CD14-positive monocyte (primary cell): ENCODE results near the gene NT5DC4. TPM values are rescaled to one million over a fixed set of nuclear protein-coding genes. Genes with fewer than 3 reads are reported as not detected.
A peak's percentile ranks its signal among the peaks of the same experiment; 100 is the strongest.

Source experiments
- DNase-seq, 3 donors: peaks; one replicate each; pipeline ENCODE4 v3.0.0-alpha.2; 2011 to 2022
- H2AFZ ChIP-seq: 2 replicates; pipeline ENCODE4 v1.6.0; 2012; ENCODE audit warnings: mild to moderate bottlenecking, low read depth, low read length, inconsistent platforms; ENCODE audit not compliant: insufficient read depth, poor library complexity, severe bottlenecking
- H3K27ac ChIP-seq, 2 donors: 1 replicate in 1 of 2; 2 replicates in 1 of 2; pipeline ENCODE4 v1.5.1; 2012 to 2013; ENCODE audit warnings: low read length in 2 of 2, control low read depth in 1 of 2, inconsistent platforms in 1 of 2, low read depth in 1 of 2, mild to moderate bottlenecking in 1 of 2
- H3K27me3 ChIP-seq, 2 donors: one replicate each; pipeline versions ENCODE4 v1.6.0 to v1.6.1; 2011 to 2013; ENCODE audit warnings: low read length in 2 of 2; ENCODE audit not compliant: control insufficient read depth in 2 of 2, insufficient read depth in 2 of 2
- H3K36me3 ChIP-seq, 2 donors: replicated peaks in 1 of 2; 1 replicate in 1 of 2; 2 replicates in 1 of 2; pipeline versions ENCODE4 v1.5.1 to v1.6.1; 2012 to 2013; ENCODE audit warnings: low read length in 2 of 2, control low read depth in 1 of 2, inconsistent platforms in 1 of 2, mild to moderate bottlenecking in 1 of 2; ENCODE audit not compliant: insufficient read depth in 2 of 2, control insufficient read depth in 1 of 2
- H3K4me1 ChIP-seq, 2 donors: 1 replicate in 1 of 2; 2 replicates in 1 of 2; pipeline versions ENCODE4 v1.5.1 to v1.6.1; 2012 to 2013; ENCODE audit warnings: low read length in 2 of 2, control low read depth in 1 of 2, inconsistent platforms in 1 of 2, mild to moderate bottlenecking in 1 of 2, moderate library complexity in 1 of 2; ENCODE audit not compliant: insufficient read depth in 2 of 2, control insufficient read depth in 1 of 2
- H3K4me2 ChIP-seq: replicated peaks from 2 replicates; pipeline ENCODE3; 2012; ENCODE audit warnings: low read length, moderate library complexity, mild to moderate bottlenecking; ENCODE audit not compliant: poor library complexity, severe bottlenecking; ENCODE audit errors: extremely low read depth
- H3K4me3 ChIP-seq, 3 experiments: fragments of 200-600 bp in 1 of 3; sonication (generic) in 1 of 3; replicated peaks in 1 of 3; 1 replicate in 2 of 3; 2 replicates in 1 of 3; pipeline ENCODE4 v1.5.1; 2011 to 2013; ENCODE audit warnings: low read length in 3 of 3, mild to moderate bottlenecking in 3 of 3, control low read depth in 2 of 3, low read depth in 2 of 3, inconsistent platforms in 1 of 3, moderate library complexity in 1 of 3
- H3K79me2 ChIP-seq: 2 replicates; pipeline ENCODE4 v1.6.0; 2012; ENCODE audit warnings: mild to moderate bottlenecking, control low read depth, inconsistent platforms, low read length, moderate library complexity; ENCODE audit not compliant: insufficient read depth
- H3K9ac ChIP-seq: 2 replicates; pipeline ENCODE4 v1.6.0; 2017; ENCODE audit warnings: low read length, mild to moderate bottlenecking; ENCODE audit not compliant: insufficient read depth, poor library complexity, severe bottlenecking
- H3K9me3 ChIP-seq, 2 donors: replicated peaks in 1 of 2; 1 replicate in 1 of 2; 2 replicates in 1 of 2; pipeline versions ENCODE4 v1.5.1 to v1.6.1; 2012 to 2013; ENCODE audit warnings: low read length in 2 of 2, control low read depth in 1 of 2; ENCODE audit not compliant: control insufficient read depth in 1 of 2, insufficient read depth in 1 of 2
- H4K20me1 ChIP-seq: 2 replicates; pipeline ENCODE4 v1.6.0; 2012; ENCODE audit warnings: mild to moderate bottlenecking, low read length, control low read depth, moderate library complexity; ENCODE audit not compliant: insufficient read depth
- H3K27ac Mint-ChIP-seq, 7 donors: one replicate each; pipeline ENCODE4 v1.8.0; 2020; ENCODE audit warnings: mild to moderate bottlenecking in 7 of 7, mixed read lengths in 7 of 7, moderate library complexity in 6 of 7, inconsistent platforms in 2 of 7
- H3K27me3 Mint-ChIP-seq, 3 donors: one replicate each; pipeline ENCODE4 v1.8.0; 2021 to 2022; ENCODE audit warnings: low read depth in 3 of 3, mild to moderate bottlenecking in 3 of 3, mixed read lengths in 3 of 3, moderate library complexity in 3 of 3, inconsistent platforms in 1 of 3
- H3K36me3 Mint-ChIP-seq, 2 donors: one replicate each; pipeline ENCODE4 v1.8.0; 2020; ENCODE audit warnings: mixed read lengths in 2 of 2, inconsistent platforms in 1 of 2, mild to moderate bottlenecking in 1 of 2
- H3K4me1 Mint-ChIP-seq: one replicate; pipeline ENCODE4 v1.8.0; 2020; ENCODE audit warnings: mild to moderate bottlenecking, mixed read lengths
- H3K4me3 Mint-ChIP-seq, 2 donors: one replicate each; pipeline ENCODE4 v1.8.0; 2020; ENCODE audit warnings: mild to moderate bottlenecking in 2 of 2, mixed read lengths in 2 of 2, moderate library complexity in 1 of 2
- H3K9me3 Mint-ChIP-seq, 7 donors: one replicate each; pipeline ENCODE4 v1.8.0; 2020 to 2022; ENCODE audit warnings: mixed read lengths in 7 of 7, mild to moderate bottlenecking in 6 of 7, moderate library complexity in 6 of 7, inconsistent platforms in 2 of 7
- CTCF ChIP-seq: fragments of 200-600 bp; IDR thresholded peaks from one replicate; pipeline ENCODE4 v1.8.0; 2022; ENCODE audit warnings: antibody characterized with exemption, mild to moderate bottlenecking
- WGBS: methylation state at CpG from one replicate; pipeline ENCODE4 v1.1.5; 2013; ENCODE audit warnings: missing lambda C conversion rate; ENCODE audit not compliant: insufficient coverage; 5-methylcytosine and 5-hydroxymethylcytosine counted together
- intact Hi-C, 2 donors: fragments of 100-400 bp; cut with micrococcal nuclease; formaldehyde crosslinking; loops; one replicate each; pipeline versions ENCODE4 v1.15.0 to v1.15.1; 2023
- polyA plus RNA-seq, 3 donors: library from polyadenylated mRNA; depleted of rRNA in 1 of 3; unstranded in 2 of 3; stranded (reverse) in 1 of 3; fragments of 300-500 nt in 2 of 3; fragments of >200 nt in 1 of 3; fragmentation: Illumina TruSeq in 2 of 3; gene quantifications; 1 replicate in 2 of 3; 2 replicates in 1 of 3; pipeline ENCODE4 v1.2.3, GENCODE V29; 2012 to 2021

Gene NT5DC4
- polyA plus RNA-seq, 3 donors = 2.2 TPM; not detected in 2

- TF ChIP-seq CTCF = no peak
- Mint-ChIP-seq H3K27ac (peak within 1 kb of the TSS; percentile 88 to 96 (median 90)), H3K4me3 (peak within 1 kb of the TSS; percentile 54 to 80), H3K9me3 (peaks cover 0 to 4% (median 0%) of the 10 kb centered on the region in 7 donors), H3K27me3 (peaks cover 0 to 9% (median 0%) of the 10 kb centered on the region in 3 donors), H3K36me3 (peaks cover 2% of the 10 kb centered on the region in 2 donors), H3K4me1 (peaks cover 51% of the 10 kb centered on the region)
- peak; percentile 82 to 93 (median 92) for DNase-seq
- Histone ChIP-seq H3K79me2 (no peaks in the 10 kb centered on the region), H3K36me3 (no peaks in the 10 kb centered on the region), H3K9ac (no peak within 1 kb of the TSS), H3K27ac (peak within 1 kb of the TSS; percentile 23 to 73), H2AFZ (no peak within 1 kb of the TSS), H4K20me1 (no peaks in the 10 kb centered on the region), H3K4me1 (peaks cover 45 to 65% of the 10 kb centered on the region in 2 donors), H3K4me3 (peak within 1 kb of the TSS in 2 of 3 experiments; percentile 1 to 46), H3K9me3 (no peaks in the 10 kb centered on the region), H3K27me3 (no peaks in the 10 kb centered on the region), H3K4me2 (peak within 1 kb of the TSS; percentile 53)
- intact Hi-C loops = no loop called here
- WGBS = 0% methylated on average over 1 of the region's 13 CpGs
Observed at GRCh38 chr2:112784199-112785189, 63.7 kb downstream of the NT5DC4 start, which contains the start of gene IL1A. IL1A (minus strand) TSS chr2:112784493; CDS start chr2:112783770, 723 bp downstream.

GRCh38 chr2:112787294-112787693 is 66.5 kb downstream of the NT5DC4 start:
- Histone ChIP-seq H3K27ac (peak overlapping the region in 1 of 2 donors; percentile 47), H3K9ac (no peak overlapping the region), H3K4me2 (peak overlapping the region; percentile 7), H3K79me2 (no peaks in the 10 kb centered on the region), H3K9me3 (no peaks in the 10 kb centered on the region), H2AFZ (no peak overlapping the region), H3K36me3 (no peaks in the 10 kb centered on the region), H4K20me1 (no peaks in the 10 kb centered on the region), H3K4me3 (no peak overlapping the region), H3K4me1 (peaks cover 52 to 77% of the 10 kb centered on the region in 2 donors), H3K27me3 (no peaks in the 10 kb centered on the region)
- no peak overlapping the region for H3K4me3 Mint-ChIP-seq
- H3K27ac Mint-ChIP-seq = peak overlapping the region; percentile 10 to 90 (median 63)
- H3K36me3 Mint-ChIP-seq = peaks cover 0 to 2% of the 10 kb centered on the region in 2 donors
- intact Hi-C loops = no loop called here
- peaks cover 0 to 11% (median 2%) of the 10 kb centered on the region in 3 donors for H3K27me3 Mint-ChIP-seq
- no peak for TF ChIP-seq CTCF
- DNase-seq = peak in 2 of 3 donors; percentile 44 to 61
- peaks cover 59% of the 10 kb centered on the region for H3K4me1 Mint-ChIP-seq
- 33% methylated on average over 1 of the region's 3 CpGs for WGBS
- H3K9me3 Mint-ChIP-seq = peaks cover 0 to 4% (median 0%) of the 10 kb centered on the region in 7 donors
